Measurements from ENCODE around the gene XPOT. TPM values are rescaled to one million over a fixed set of nuclear protein-coding genes. Genes with fewer than 3 reads are reported as not detected.

Gene XPOT
- total and polyA plus RNA-seq, 2 of the 4 experiments (the other 2 are of a cell fraction) = 40.9 to 80.8 TPM

GRCh38 chr12:64456119-64456518 lies 51.9 kb downstream of the XPOT start:
- peaks cover 25 to 41% of the 10 kb centered on the region in 2 experiments for H3K79me1 ChIP-seq (ENCODE audit: low read depth in 1 of 2, low read length in 2 of 2)
- H4K8ac ChIP-seq (ENCODE audit: low read depth in 2 of 2, low read length in 2 of 2) = no peak overlapping the region; a peak in 2 of 4 replicates
- ATAC-seq (ENCODE audit: low read depth) = no peak
- DNase-seq = no peak
- ChIA-PET CTCF (interaction anchor here (1.2 kb wide), 1 partner anchor 242 kb away, joined by 3 read pairs; no protein-coding TSS in a partner anchor), POLR2A (ENCODE audit: unreplicated experiment) (interaction anchor here (0.6 kb wide), 1 partner anchor 12 kb away, joined by 3 read pairs; no protein-coding TSS in a partner anchor)
- in situ Hi-C loops (cut with MboI; ENCODE audit: low sequenced_read_pairs) = no loop called here
- no peak for TF ChIP-seq BHLHE40 (IDR thresholded peaks at IDR 0.05; ENCODE audit: low read depth, low read length)
- TF ChIP-seq USF2 (IDR thresholded peaks at IDR 0.05; ENCODE audit: low read depth, low read length) = no peak
- no peak for TF ChIP-seq CTCF (conservative IDR thresholded peaks at IDR 0.05; ENCODE audit: low read depth, low read length)
- no peaks in the 10 kb centered on the region for H3K27me3 ChIP-seq (ENCODE audit: control insufficient read depth, insufficient read depth, low read length)
- 0 out of 2 replicates have a peak overlapping the region, but pooled peaks have one; percentile 24 for H4K5ac ChIP-seq (ENCODE audit: low read depth, low read length)
- H3K18ac ChIP-seq (ENCODE audit: low read depth, low read length) = no peak overlapping the region
- no peak overlapping the region for H4K91ac ChIP-seq (ENCODE audit: insufficient read depth, low read depth, low read length)
- H3K27ac ChIP-seq (ENCODE audit: insufficient read depth, low read length) = peak overlapping the region; percentile 2; the same call in 1 of the 2 replicates
- H3K4ac ChIP-seq (ENCODE audit: low read depth, low read length) = no peak overlapping the region
- H3K9me1 ChIP-seq (ENCODE audit: insufficient read depth, low read length) = peaks cover 2% of the 10 kb centered on the region; the same call in 1 of the 2 replicates
- no peak overlapping the region for H2BK15ac ChIP-seq (ENCODE audit: low read depth, low read length)
- peak overlapping the region; percentile 67; the same call in 1 of the 2 replicates for H3K23ac ChIP-seq (ENCODE audit: low read depth, low read length)
- H3K4me1 ChIP-seq (ENCODE audit: control insufficient read depth, insufficient read depth, low read length) = peaks cover 18% of the 10 kb centered on the region
- no TSS peak for BruUV-seq (replicated peaks)
- H2AK5ac ChIP-seq (ENCODE audit: low read depth, low read length) = 0 out of 2 replicates have a peak overlapping the region, but pooled peaks have one; percentile 11
- H3K4me3 ChIP-seq (ENCODE audit: insufficient read depth, low read depth, low read length) = no peak overlapping the region
- dilution Hi-C loops (cut with HindIII; ENCODE audit: low sequenced_read_pairs, unreplicated experiment) = no loop called here
- H4K20me1 ChIP-seq (ENCODE audit: insufficient read depth, low read length) = peaks cover 20% of the 10 kb centered on the region; the same call in 1 of the 2 replicates
- no peak overlapping the region for H2BK120ac ChIP-seq (ENCODE audit: low read depth, low read length)
- H2BK20ac ChIP-seq (ENCODE audit: low read depth, low read length) = no peak overlapping the region
- H2AK9ac ChIP-seq (replicated peaks; ENCODE audit: low read depth, low read length, poor library complexity) = no peak overlapping the region
- H2BK5ac ChIP-seq (ENCODE audit: low read depth, low read length, poor library complexity, severe bottlenecking) = no peak overlapping the region
- no peak overlapping the region for H3K9ac ChIP-seq (ENCODE audit: low read depth, low read length)
- no peaks in the 10 kb centered on the region for H3K9me3 ChIP-seq (ENCODE audit: control insufficient read depth, insufficient read depth, low read length)
- intact Hi-C loops (cut with micrococcal nuclease) = no loop called here
- H3K4me2 ChIP-seq (ENCODE audit: low read depth, low read length) = peak overlapping the region; percentile 19; the same call in 1 of the 2 replicates
- no peak overlapping the region for H3K56ac ChIP-seq (ENCODE audit: extremely low read depth, insufficient read depth, low read length)
- peaks cover 13% of the 10 kb centered on the region for H3K36me3 ChIP-seq (ENCODE audit: control insufficient read depth, insufficient read depth, low read length)
- H2AFZ ChIP-seq (replicated peaks; ENCODE audit: low read length, poor library complexity) = no peak overlapping the region
- H3K14ac ChIP-seq (replicated peaks; ENCODE audit: low read depth, low read length) = no peak overlapping the region
